Tongue (tissue), 2 donors: ENCODE results near the gene LSM3. TPM values are rescaled to one million over a fixed set of nuclear protein-coding genes. Genes with fewer than 3 reads are reported as not detected.
A peak's percentile ranks its signal among the peaks of the same experiment; 100 is the strongest.

ENCODE experiments used
- DNase-seq: peaks from one replicate; pipeline ENCODE4 v3.0.0-alpha.2; 2015
- total RNA-seq: library from RNA; depleted of rRNA; stranded (reverse); fragments of >200 nt; gene quantifications from one replicate; pipeline ENCODE4 v1.2.3, GENCODE V29; 2014

LSM3 gene
- total RNA-seq, result 9.4 TPM

GRCh38 chr3:14178247-14179113, at the start of gene LSM3, which contains the start of gene XPC:
Gene LSM3, plus strand, starts transcription at chr3:14178817. Its CDS starts 44 bp downstream, at chr3:14178861.
Gene XPC, minus strand, starts transcription at chr3:14178601. Its CDS starts 33 bp downstream, at chr3:14178568.
- peak; percentile 99 for DNase-seq

GRCh38 chr3:14129296-14129695, 49.3 kb upstream of the LSM3 start:
- DNase-seq, result no peak

GRCh38 chr3:14130230-14130629, 48.4 kb upstream of the LSM3 start:
- DNase-seq, result no peak

- no peak for DNase-seq
Measured at GRCh38 chr3:14130707-14131106, 47.9 kb upstream of the LSM3 start.

GRCh38 chr3:14131134-14131533, 47.5 kb upstream of the LSM3 start:
- no peak for DNase-seq

GRCh38 chr3:14132120-14132519, 46.5 kb upstream of the LSM3 start:
- no peak for DNase-seq

- DNase-seq, result no peak
Measured at GRCh38 chr3:14132689-14133088, 45.9 kb upstream of the LSM3 start.

GRCh38 chr3:14133188-14133800, 45.3 kb upstream of the LSM3 start:
- DNase-seq, result no peak

GRCh38 chr3:14133876-14134275, 44.7 kb upstream of the LSM3 start:
- no peak for DNase-seq

GRCh38 chr3:14134291-14134690, 44.3 kb upstream of the LSM3 start:
- DNase-seq, result no peak

GRCh38 chr3:14135581-14135980, 43.0 kb upstream of the LSM3 start:
- DNase-seq, result no peak

- peak; percentile 47 for DNase-seq
Measured at GRCh38 chr3:14137004-14137403, 41.6 kb upstream of the LSM3 start.

- no peak for DNase-seq
Measured at GRCh38 chr3:14137445-14137844, 41.2 kb upstream of the LSM3 start.

GRCh38 chr3:14138109-14138877, 40.3 kb upstream of the LSM3 start:
- no peak for DNase-seq

- DNase-seq, result no peak
Measured at GRCh38 chr3:14138878-14139655, 39.5 kb upstream of the LSM3 start.

- no peak for DNase-seq
Measured at GRCh38 chr3:14139771-14140170, 38.8 kb upstream of the LSM3 start.

- no peak for DNase-seq
Measured at GRCh38 chr3:14140668-14141067, 37.9 kb upstream of the LSM3 start.

GRCh38 chr3:14141144-14141543, 37.5 kb upstream of the LSM3 start:
- DNase-seq, result no peak

- no peak for DNase-seq
Measured at GRCh38 chr3:14141602-14142341, 36.8 kb upstream of the LSM3 start.

GRCh38 chr3:14142567-14143270, 35.9 kb upstream of the LSM3 start:
- DNase-seq, result peak; percentile 24
